ENCODE results near the gene TNFRSF1A.
"Not testable (repeated sequence)": the region's sequence is repeated elsewhere in the genome, so short reads cannot be mapped to it uniquely, and the experiment has no call there.

TNFRSF1A gene

DNA sequence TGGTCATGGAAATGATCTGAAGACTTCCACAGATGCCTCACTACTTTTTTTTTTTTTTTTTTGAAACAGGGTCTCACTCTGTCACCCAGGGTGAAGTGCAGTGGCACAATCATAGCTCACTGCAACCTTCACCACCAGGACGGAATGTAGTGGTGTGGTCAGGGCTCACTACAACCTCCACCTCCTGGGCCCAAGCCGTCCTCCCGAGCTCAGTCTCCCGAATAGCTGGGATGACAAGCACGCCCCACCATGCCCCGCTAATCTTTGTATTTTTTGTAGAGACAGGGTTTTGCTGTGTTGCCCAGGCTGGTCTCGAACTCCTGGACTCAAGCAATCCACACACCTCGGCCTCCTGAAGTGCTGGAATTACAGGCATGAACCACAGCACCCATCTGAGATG is 3.3 kb downstream of the TNFRSF1A start:
- DNase-seq (ENCODE audit: low read depth in 1 of 2, low spot score in 1 of 2): not testable (repeated sequence)

DNA sequence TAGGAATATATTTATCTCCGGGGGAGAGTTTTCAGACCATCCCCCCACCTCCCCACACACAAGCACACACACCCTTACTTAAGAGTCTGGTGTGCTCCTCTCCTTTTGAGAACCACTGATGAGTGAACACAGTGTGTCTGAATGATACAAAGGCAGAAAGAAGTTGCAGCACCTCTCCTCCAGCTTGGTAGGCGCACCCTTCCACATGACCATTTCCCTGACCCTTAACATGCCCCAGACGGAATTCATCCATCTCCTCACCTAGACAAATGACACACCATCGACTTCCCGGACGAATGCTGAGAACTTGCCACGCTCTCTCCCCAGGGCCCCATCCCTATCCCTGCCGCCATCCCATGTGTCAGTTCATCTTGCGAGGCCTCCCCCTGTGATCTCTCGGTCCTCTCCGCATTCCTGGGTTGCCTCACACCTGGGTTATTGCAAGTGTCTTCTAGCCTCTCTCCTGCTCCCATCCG is 3.9 kb downstream of the TNFRSF1A start:
- DNase-seq (ENCODE audit: low read depth in 1 of 2, low spot score in 1 of 2): no peak

DNA sequence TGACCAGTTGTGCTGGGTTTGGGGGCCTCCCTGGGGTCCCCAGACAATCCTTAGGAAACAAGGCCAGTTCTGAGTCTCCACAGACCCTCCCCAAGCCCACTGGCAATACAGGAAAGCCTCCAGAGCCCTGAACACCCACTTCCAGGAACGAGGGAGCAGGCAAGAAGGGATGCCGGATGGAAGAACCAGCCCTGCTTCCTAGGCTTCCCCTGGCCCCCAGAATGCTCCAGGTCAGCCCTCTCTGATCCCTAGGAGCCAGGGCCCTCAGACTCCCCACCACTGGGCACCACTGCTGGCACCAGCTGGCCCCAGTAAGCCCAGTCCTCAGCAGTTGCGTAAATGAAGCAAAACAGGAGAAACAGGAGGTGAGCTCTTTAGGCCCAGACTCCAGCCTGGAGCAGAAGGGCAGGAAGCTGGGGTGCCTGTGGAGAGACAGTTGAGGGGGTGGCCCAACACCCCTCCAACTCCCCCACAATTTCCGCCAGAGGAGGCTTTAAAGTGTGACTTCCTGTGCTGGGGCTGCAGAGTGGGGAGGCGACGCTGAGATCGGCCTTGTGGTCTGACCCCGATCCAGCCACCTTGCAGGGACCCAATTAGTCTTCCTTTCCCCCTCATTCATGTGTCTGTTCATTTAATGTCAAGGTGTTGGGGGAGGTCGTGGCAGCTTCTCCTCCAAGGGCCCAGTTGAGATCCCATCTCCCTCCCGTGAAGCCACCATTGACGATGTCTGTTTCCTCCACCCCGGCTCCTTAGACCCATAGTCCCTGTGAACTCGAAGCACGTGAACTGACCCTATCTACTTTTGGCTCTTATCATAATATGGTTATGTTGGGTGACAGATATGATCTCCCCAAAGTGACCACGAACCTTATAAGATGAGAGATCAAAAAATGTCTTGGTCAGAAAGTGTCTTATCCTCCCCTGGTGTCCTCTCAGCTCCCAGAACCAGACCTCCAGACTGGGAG is 4.7 kb downstream of the TNFRSF1A start:
- DNase-seq (ENCODE audit: low read depth in 1 of 2, low spot score in 1 of 2): peak; percentile 35 to 39

DNA sequence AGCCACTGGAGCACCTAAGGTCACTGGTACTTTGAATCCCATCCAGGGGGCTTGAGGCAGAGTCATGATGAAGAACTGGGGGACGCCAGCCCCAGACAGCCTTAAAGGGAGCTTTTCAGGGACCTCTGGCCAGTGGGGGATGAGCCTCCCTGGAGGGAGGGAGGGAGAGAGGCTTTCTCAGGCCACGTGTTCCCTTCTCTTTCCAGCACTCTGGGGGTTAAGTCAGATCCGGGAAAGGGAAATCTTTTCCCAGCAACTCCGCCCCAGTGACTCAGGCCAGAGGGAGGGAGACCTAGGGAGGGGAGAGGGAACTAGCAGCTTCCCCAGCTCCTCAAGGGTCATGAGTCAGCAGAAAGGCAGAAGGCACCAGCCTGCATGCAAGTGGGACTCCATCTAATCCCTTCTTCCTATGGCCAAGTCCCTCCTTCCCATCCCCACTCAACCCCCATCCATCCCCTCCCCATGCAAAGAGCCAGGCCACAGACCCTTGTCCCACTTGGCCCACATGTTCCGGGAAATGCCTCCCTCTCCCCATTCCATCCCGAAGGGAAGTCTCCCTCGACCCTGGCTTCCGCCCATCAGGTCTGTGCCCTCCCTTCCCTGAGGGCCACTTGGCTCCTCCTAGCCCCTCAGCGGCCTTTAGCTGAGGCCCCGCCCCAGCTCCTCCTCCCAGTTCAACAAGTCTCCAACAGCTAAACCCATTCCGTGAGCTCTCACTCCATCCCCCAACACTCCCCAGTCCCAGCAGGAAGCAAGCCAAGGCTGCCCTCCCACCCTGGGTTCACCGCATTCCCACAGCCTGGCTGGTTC is 5.6 kb downstream of the TNFRSF1A start:
- DNase-seq (ENCODE audit: low read depth in 1 of 2, low spot score in 1 of 2): no peak

DNA sequence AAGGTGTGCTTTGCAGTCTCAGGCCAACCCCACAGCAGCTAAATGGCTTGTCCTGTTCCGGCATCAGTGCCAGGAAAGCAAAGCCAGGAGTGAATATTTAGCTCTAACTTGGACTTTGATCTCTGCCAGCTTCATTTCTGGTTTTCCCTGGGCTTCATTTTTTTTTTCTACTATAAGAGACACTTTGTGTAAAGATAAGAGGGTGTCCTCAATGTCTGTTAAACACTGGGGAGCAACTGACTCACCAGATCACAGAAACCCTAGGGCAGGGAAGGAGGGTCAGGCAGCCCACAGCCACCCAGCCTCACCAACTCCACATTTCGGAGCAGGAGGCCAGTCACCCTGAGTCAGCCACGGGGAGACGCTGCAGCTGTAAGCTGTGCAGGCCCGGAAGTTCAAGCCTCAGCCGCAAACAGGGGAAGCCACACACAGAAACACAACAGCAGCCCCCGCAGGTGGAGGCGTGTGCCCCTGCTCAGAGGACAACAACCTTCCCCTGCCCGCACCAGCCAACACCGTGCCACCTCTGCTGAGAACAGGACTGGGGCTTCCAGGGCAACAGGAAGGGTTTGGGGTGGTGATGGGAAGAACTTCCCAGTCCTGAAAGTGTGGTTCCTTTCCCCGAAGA is 6.3 kb downstream of the TNFRSF1A start:
- peak; percentile 67 to 75 for DNase-seq (ENCODE audit: low read depth in 1 of 2, low spot score in 1 of 2)

DNA sequence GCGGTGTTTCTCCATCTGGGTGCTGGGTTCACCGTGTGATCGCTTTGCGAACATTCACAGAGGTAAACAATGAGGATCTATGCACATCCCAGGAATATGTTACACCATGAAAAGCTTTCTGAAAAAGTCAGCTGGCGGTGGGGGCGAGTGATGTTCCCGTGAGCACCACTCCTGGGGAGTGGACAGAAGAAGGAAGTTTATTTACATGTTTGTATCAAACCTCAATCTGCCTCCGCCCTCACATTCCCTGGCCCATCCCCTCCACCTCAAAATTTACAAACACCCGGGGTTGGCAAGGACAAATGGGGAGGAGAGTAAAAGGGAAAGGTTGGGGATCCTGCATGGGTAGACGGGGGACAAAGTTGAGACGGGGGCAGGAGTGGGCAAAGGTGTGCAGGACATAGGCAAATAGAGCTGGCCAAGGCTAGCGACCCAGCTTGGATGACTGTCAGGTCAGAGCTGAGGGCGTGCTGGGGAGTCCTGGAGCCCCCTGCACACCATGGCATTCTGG is 6.9 kb downstream of the TNFRSF1A start:
- DNase-seq (ENCODE audit: low read depth in 1 of 2, low spot score in 1 of 2): no peak

DNA sequence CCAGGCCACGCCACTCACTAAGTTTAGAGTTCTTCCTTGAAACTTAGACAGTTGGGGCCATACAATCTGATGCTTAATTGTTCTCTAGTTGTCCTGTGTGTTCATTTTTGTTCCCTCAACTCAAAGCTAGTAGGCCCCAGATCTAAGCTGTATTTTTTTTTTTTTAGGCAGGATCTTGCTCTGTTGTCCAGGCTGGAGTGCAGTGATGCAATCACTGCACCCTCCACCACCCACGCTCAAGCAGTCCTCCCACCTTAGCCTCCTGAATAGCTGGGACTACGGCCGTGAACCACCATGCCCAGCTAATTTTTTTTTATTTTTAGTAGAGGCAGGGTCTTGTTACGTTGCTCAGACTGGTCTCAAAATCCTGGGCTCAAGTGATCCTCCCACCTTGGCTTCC is 7.5 kb downstream of the TNFRSF1A start:
- no peak for DNase-seq (ENCODE audit: low read depth in 1 of 2, low spot score in 1 of 2)

DNA sequence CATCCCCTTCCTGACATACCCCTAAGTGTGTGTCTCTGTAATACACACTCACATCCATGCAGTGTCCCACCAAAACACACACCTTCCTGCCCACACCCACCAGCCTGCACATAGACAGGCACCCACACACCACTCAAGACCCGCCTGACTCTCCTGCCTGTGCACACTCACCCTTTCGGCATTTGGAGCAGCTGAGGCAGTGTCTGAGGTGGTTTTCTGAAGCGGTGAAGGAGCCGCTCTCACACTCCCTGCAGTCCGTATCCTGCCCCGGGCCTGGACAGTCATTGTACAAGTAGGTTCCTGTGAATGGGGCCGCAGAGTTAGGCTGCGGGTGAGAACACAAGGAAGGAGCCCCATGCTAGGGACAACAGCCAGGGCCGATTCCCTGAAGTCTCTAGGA is 8.3 kb downstream of the TNFRSF1A start:
- DNase-seq (ENCODE audit: low read depth in 1 of 2, low spot score in 1 of 2): no peak

DNA sequence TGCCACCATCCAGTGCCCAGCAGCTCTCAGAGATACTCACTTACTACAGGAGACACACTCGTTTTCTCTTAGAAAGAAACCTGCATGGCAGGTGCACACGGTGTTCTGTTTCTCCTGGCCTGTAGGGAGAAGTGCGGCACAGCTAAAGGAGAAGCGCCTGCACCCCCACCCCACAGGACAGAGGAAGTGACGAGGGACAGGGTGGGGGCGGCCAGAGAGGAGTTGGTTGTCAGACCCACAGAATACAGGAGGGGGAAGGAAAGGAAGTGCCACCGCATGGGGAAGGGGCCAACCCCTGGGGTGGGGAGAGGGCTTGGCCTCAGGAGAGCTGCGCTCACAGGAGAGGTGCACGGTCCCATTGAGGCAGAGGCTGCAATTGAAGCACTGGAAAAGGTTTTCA is 8.8 kb downstream of the TNFRSF1A start:
- DNase-seq (ENCODE audit: low read depth in 1 of 2, low spot score in 1 of 2): no peak

DNA sequence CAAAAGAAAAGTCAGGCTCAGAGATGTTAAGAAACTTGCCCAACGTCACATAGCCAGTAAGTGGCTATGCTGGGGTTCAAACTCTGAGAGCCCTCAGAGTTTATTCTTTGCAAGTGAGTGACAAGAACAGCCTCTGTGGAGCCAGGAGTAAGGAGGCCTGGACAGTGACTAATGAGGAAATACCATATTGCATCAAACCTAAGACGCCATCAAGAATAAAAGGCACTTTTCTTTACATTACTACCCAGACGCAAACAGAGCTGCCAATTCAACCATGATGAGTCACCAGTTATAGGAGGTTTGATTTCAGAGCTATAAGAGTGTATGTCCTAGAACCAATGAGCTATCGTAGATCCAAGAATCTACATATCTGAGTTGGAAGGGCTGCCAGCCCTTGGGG is 9.4 kb downstream of the TNFRSF1A start:
- DNase-seq (ENCODE audit: low read depth in 1 of 2, low spot score in 1 of 2): no peak

DNA sequence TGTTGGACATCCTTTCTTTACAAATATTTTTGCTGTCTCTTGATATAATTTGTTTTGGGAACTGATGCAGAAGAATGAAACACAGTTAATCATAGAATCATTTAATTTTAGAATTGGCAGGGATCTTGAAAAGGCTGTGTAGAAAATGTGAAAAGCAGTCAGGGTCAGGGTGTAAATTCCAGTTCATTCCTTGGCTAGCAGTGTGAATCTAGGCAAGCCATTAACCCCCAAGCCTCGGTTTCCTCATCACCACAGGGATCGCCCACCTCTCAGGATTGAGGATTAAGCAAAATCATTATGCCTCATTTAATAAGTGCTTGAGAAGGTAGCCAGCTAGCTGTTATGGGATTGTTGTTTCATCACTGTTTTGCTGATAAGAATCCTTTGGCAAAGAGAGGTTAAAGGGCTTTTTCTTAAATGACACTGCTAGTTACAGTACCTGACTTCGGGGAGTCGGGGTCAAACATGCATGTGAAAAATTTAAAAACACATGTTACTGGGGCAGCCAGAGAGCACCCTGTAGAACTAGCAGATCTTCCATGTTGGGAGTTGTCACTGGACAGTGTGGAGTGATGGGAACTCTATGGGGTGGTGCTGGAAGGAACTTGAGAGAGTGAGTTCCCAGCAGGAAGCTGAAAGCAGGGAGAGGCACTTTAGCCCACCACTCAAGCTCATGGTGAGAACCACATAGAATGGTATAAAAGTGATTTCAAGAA is 10.7 kb downstream of the TNFRSF1A start:
- no peak for DNase-seq (ENCODE audit: low read depth in 1 of 2, low spot score in 1 of 2)

DNA sequence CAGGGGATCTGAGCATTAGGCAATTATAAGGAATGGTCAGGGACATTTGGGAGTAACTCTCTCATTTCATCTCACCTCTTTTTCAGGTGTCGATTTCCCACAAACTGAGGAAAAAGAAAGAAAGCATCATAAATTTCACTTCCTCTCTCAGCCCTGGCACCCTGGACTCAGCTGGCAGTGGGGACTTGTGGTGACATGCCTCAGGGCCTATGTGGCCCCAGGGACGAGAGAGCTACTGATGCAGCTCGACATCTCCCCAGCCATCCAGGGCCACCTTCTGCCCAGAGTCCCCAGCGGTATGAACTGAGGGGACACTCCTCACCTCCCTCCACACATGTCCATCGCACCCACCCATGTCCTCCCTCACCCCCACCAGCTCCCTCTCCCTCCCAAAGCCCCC is 11.7 kb downstream of the TNFRSF1A start:
- no peak for DNase-seq (ENCODE audit: low read depth in 1 of 2, low spot score in 1 of 2)

DNA sequence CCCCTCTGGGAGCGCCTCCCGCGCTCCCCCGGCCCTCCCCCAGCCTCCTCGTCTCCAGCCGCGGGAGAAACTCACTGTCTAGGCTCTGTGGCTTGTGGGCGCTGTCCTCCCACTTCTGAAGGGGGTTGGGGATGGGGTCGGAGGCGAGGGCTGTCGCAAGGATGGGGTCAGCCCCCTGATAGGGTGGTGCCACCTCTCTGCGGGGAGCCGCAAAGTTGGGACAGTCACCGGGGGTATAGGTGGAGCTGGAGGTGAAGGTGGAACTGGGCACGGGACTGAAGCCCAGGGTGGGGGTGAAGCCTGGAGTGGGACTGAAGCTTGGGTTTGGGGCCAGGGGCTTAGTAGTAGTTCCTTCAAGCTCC is 12.2 kb downstream of the TNFRSF1A start:
- DNase-seq (ENCODE audit: low read depth in 1 of 2, low spot score in 1 of 2): no peak

DNA sequence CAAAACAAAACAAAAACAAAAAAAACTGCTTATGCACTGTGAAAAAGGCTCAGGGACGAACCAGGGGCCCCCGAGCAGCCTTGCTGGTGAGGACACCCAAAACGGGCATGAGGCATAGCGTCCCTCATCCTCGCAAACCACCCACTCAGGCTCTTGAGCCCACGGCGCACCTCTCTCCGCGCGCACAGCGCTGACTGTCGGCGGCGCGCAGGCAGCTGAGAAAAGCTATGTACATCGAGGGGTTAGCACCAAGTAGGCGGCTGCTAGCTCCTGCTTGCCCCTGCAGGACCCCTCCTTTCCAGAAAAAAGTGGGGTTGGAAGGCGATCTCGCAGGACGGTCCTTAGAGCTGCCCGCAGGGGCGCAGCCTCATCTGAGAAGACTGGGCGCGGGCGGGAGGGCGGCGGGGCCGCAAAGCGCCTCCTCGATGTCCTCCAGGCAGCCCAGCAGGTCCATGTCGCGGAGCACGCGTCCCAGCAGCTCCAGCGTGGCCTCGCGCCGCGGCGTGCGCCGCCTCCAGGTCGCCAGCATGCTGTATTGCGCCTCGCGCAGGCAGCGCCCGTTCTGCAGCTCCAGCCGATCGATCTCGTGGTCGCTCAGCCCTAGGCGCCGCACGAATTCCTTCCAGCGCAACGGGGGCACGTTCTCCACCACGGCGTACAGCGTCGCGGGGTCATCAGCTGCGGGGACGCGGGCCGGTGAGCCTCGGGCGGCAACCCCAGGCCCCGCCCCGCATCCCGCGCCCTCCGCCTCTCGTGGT is 12.8 kb downstream of the TNFRSF1A start:
- no peak for DNase-seq (ENCODE audit: low read depth in 1 of 2, low spot score in 1 of 2)

DNA sequence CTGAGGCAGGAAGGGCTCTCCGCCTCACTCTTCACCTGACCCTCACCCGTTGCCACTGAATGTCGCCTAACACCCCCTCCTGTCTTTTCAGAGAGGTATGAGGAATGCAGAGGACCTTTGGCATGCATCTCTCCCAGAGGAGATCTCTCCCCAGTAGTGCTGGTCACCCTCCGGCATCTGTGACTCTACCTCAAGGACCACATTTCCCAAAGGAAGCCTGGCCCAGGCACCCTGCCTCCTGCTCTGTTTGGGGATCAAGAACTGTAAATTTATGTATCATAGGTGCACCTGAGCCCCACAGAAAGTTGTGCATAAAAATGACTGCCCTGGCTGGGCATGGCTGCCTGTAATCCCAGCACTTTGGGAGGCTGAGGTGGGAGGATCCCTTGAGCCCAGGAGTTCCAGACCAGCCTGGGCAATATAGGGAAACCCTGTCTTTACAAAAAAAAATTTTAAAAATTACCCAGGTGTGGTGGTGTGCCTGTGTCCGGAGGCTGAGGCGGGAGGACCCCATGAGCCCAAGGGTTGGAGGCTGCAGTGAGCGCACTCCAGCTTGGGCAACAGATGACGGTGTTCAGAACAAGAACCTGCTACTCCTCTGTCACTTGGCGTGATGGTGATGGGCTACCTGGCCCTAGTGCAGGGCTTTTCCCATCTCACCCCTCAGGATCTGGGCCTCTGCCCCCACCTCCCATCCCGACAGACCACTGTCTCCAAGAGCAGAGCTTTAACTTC is 13.7 kb downstream of the TNFRSF1A start:
- no peak for DNase-seq (ENCODE audit: low read depth in 1 of 2, low spot score in 1 of 2)

DNA sequence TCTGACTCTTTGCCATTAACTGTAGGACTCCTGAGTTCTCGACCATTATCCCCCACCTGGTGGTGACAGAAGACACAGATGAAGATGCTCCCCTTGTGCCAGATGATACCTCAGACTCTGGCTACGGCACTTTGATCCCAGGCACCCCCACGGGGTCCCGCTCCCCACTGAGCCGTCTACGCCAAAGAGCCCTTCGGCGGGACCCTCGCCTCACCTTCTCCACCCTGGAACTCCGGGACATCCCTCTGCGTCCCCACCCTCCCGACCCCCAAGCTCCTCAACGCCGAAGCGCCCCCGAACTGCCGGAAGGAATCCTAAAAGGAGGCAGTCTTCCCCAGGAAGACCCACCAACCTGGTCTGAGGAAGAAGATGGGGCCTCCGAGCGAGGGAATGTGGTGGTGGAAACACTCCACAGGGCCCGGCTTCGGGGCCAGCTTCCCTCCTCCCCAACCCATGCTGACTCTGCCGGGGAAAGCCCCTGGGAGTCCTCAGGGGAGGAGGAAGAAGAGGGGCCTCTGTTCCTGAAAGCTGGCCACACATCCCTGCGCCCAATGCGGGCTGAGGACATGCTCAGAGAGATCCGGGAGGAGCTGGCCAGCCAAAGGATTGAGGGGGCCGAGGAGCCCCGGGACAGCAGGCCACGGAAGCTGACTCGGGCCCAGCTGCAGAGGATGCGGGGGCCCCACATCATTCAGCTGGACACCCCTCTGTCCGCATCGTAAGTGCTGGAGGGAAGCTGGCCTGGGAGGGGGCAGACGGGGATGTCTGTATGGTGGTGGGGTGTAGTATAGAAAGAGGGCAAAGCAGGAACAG is 14.4 kb downstream of the TNFRSF1A start:
- DNase-seq (ENCODE audit: low read depth in 1 of 2, low spot score in 1 of 2): no peak

DNA sequence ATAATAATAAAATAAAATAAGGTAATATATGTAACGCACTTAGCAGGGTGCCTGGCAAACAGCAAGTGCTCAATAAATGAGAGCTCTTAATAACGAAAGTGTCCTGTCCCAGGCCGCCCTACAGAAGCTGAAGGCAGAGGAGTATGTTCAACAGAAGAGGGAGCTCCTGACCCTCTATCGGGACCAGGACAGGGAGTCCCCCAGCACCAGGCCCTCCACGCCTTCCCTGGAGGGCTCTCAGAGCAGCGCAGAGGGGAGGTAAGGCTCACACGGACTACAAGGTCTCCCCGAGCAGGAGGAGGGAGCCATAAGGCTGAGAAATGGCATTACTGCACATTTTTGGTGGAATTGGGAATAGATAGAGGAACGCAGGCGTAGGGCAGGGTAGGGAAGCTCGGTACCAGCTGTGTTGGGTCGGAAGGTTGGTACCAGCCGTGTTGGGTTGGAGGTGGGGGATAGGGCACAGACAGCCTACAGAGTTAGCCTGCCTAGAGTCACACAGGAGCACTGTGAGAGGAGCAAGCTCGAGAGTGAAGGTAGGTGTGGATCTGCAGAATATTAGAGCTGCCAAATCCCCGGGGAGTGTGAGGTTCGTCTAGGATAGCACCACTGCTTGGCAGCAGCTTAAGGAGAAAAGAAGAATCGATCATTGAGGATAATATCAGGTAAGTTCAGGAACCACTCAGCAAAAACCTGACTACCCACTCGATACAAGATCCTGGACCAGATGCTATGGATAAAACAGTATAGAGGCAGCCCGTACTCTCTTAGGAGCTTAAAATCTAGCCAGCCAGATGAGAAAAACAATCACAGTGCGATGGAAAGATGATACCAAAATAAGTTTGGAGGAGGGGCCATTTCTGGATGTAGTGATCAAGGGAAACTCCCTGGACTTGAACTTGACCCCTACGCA is 15.3 kb downstream of the TNFRSF1A start:
- DNase-seq (ENCODE audit: low read depth in 1 of 2, low spot score in 1 of 2): no peak

All from activated T-helper 1 cell treated with anti-CD3 and anti-CD28 coated beads, Interleukin-2, amount 50 U/mL, for 16 hours (primary cell).